HL-60 (cell line): Measurements from ENCODE around the gene BANP.

Experiments used
- GABPA ChIP-seq: IDR thresholded peaks from 2 replicates; pipeline ENCODE4 v1.6.1; 2012; ENCODE audit warnings: low read depth
- POLR2AphosphoS5 ChIP-seq: IDR thresholded peaks from 2 replicates; pipeline ENCODE4 v1.6.1; 2012; ENCODE audit warnings: low read depth
- SPI1 ChIP-seq: IDR thresholded peaks from 2 replicates; pipeline ENCODE4 v1.6.1; 2012; ENCODE audit warnings: low read depth, mild to moderate bottlenecking, borderline replicate concordance
- TF ChIP-seq, protein P1 (sequence below): IDR thresholded peaks from one replicate; pipeline ENCODE4 v1.5.1; 2011; ENCODE audit warnings: low read length, control low read depth, inconsistent platforms; ENCODE audit not compliant: insufficient read depth
- TF ChIP-seq, protein P2 (sequence below): IDR thresholded peaks from 2 replicates; pipeline ENCODE4 v1.6.1; 2012; ENCODE audit warnings: low read depth; ENCODE audit not compliant: insufficient replicate concordance

DNA sequence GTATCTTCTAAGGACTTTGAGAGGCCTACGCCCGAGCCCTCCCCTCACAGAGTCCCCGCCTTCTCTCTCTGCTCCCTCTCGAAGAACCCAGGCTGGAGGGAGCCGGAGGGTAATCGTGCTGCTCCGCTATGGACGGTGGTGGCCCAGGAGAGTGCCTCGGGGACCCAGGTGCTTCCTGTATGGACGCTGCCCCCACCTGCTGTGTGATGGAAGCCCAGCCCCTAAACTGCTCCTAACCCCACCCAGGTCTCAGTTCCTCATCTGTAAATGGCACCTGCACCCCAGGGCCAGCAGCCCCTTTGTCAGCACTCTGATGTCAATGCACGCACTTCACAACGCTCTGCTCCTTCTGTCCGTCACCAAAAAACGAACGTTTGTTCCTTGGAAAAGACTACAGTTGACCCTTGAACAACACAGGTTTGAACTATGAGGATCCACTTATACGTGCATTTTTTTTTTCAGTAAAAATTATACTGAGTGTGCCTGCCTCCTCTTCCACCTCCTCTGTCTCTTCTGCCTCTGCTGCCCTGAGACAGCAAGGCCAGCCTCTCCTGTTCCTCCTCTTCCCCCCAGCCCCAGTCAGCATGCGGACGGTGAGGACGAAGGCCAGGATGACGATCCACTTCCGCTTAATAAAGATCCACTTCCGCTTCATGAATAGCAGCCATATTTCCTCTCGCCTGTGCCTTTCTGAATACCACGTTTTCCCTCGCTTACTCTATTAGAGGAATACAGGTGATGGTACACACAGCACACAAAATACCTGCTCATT, 118.3 kb downstream of the BANP start:
- TF ChIP-seq POLR2AphosphoS5, result no peak
- TF ChIP-seq, protein P1, sequence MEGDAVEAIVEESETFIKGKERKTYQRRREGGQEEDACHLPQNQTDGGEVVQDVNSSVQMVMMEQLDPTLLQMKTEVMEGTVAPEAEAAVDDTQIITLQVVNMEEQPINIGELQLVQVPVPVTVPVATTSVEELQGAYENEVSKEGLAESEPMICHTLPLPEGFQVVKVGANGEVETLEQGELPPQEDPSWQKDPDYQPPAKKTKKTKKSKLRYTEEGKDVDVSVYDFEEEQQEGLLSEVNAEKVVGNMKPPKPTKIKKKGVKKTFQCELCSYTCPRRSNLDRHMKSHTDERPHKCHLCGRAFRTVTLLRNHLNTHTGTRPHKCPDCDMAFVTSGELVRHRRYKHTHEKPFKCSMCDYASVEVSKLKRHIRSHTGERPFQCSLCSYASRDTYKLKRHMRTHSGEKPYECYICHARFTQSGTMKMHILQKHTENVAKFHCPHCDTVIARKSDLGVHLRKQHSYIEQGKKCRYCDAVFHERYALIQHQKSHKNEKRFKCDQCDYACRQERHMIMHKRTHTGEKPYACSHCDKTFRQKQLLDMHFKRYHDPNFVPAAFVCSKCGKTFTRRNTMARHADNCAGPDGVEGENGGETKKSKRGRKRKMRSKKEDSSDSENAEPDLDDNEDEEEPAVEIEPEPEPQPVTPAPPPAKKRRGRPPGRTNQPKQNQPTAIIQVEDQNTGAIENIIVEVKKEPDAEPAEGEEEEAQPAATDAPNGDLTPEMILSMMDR, result no peak
- TF ChIP-seq, protein P2, sequence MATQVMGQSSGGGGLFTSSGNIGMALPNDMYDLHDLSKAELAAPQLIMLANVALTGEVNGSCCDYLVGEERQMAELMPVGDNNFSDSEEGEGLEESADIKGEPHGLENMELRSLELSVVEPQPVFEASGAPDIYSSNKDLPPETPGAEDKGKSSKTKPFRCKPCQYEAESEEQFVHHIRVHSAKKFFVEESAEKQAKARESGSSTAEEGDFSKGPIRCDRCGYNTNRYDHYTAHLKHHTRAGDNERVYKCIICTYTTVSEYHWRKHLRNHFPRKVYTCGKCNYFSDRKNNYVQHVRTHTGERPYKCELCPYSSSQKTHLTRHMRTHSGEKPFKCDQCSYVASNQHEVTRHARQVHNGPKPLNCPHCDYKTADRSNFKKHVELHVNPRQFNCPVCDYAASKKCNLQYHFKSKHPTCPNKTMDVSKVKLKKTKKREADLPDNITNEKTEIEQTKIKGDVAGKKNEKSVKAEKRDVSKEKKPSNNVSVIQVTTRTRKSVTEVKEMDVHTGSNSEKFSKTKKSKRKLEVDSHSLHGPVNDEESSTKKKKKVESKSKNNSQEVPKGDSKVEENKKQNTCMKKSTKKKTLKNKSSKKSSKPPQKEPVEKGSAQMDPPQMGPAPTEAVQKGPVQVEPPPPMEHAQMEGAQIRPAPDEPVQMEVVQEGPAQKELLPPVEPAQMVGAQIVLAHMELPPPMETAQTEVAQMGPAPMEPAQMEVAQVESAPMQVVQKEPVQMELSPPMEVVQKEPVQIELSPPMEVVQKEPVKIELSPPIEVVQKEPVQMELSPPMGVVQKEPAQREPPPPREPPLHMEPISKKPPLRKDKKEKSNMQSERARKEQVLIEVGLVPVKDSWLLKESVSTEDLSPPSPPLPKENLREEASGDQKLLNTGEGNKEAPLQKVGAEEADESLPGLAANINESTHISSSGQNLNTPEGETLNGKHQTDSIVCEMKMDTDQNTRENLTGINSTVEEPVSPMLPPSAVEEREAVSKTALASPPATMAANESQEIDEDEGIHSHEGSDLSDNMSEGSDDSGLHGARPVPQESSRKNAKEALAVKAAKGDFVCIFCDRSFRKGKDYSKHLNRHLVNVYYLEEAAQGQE, result no peak
- no peak for TF ChIP-seq SPI1
- TF ChIP-seq GABPA, result no peak
